Ovary (tissue), 3 donors: ENCODE data around the gene CDH23.

Experiments used
- EP300 ChIP-seq: sonication (generic); formaldehyde crosslinking; IDR thresholded peaks from one replicate; pipeline ENCODE4 v1.6.1; 2017; ENCODE audit warnings: antibody characterized with exemption
- POLR2A ChIP-seq: fragments of 450-650 bp; IDR thresholded peaks from one replicate; pipeline ENCODE4 v1.6.1; 2017; ENCODE audit warnings: antibody characterized with exemption, mild to moderate bottlenecking, moderate library complexity
- TF ChIP-seq, protein P1 (sequence below), 3 donors: fragments of 450-650 bp in 2 of 3; fragments of 200-600 bp in 1 of 3; IDR thresholded peaks; one replicate each; pipeline versions ENCODE4 v1.5.1 to v1.8.0; 2016 to 2022; ENCODE audit warnings: antibody characterized with exemption in 3 of 3, mild to moderate bottlenecking in 1 of 3
- donor health status: DM: no; HTN: no; CAD: no.

DNA sequence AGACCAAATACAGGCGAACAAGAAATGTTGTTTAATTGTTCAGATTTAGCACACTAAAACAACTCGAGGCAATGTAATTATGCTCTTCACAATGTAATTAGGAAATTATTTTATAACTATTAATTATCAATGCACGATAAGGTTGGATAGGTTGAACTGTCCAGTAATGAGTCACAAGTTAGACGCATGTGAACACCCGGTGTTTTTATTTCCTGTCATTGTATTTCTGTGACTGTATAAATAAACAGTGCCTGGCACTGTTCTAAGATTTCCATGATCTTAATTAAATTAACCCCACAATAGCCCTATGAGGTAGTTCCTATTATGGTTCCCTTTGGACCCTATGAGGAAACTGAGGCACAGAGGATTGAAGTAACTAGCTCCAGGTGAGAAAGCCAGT, 296.7 kb downstream of the CDH23 start:
- TF ChIP-seq, protein P1, sequence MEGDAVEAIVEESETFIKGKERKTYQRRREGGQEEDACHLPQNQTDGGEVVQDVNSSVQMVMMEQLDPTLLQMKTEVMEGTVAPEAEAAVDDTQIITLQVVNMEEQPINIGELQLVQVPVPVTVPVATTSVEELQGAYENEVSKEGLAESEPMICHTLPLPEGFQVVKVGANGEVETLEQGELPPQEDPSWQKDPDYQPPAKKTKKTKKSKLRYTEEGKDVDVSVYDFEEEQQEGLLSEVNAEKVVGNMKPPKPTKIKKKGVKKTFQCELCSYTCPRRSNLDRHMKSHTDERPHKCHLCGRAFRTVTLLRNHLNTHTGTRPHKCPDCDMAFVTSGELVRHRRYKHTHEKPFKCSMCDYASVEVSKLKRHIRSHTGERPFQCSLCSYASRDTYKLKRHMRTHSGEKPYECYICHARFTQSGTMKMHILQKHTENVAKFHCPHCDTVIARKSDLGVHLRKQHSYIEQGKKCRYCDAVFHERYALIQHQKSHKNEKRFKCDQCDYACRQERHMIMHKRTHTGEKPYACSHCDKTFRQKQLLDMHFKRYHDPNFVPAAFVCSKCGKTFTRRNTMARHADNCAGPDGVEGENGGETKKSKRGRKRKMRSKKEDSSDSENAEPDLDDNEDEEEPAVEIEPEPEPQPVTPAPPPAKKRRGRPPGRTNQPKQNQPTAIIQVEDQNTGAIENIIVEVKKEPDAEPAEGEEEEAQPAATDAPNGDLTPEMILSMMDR (IDR thresholded peaks at IDR 0.05): no peak
- no peak for TF ChIP-seq POLR2A
- no peak for TF ChIP-seq EP300
